ENCODE results near the gene NOL9.
"Not testable (repeated sequence)": the region's sequence is repeated elsewhere in the genome, so short reads cannot be mapped to it uniquely, and the experiment has no call there.

Gene NOL9

DNA sequence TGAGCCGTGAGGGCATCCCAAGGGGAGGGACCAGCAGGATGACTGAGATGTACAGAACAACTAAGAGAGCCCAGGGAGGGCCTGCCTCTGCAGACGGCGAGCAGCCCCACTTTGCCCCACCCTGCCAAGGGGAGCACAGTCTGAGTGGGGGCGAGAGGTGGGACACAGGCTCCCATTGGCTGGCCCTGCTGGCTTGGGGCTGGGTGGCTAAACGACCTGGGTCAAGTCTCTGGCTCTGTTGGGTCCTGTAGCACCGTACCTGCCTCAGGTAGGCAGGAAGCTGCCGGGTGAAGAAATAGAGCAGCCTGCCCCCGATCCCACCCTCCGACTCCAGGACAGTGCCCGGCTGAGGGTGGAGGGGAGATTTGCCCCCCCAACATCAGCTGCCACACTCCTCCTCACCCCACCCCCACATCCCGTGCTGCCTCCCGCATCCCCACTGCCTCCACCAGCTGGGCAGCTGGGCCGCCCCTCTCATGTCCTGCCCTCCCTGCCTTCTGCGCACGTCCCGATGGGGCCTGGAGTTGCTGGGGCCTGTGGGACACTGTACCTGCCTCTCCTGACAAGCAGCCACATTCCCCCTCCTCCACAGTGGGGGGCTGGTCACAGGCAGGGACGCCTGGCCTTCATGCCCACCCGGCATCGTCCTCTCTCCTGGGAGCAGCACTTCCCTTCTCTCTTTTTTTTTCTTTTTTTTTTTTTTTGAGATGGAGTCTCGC, 50.3 kb downstream of the NOL9 start:
- no peak for DNase-seq (ENCODE audit: low read depth in 2 of 2)

DNA sequence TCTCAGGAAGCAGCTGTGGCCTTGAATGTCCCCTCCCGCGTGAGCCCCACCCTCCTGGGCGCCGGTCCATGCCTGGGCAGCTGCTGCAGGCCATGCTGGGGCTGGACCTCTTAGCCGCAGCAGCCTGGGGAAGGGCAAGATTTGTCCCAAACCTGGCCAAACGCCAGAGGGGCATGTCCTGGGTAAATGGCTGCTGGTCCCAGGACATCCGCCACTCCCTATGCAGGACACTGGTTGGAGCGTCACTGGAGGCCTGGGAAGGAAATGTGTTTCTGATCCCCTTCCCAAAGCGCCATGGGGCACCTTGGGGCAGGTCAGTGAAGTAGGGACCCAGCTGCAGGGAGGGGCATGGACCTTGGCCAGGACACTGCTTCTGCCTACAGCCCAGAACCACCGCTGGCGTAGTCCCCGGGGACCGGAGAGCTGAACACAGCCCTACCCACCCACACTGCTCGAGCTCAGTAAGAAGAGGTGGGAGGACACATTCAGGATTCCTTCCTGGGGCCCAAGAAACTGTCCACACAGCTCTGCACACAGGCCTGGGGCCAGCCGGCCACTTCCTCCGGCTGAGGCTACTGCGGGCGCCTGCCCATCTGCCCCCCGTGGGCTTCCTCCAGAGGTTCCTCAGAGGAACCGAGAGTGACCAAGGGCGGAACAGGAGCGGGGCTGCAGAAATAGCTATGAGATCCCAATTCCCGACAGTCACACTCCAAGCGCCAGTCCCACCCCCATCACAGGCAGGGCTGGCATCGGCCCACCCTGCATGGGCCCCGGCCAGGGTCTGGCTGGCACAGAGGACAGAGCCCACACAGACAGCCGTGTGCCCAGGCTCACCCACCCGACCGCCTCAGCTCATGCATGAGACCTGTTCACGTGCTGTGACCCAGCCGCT, 52.1 kb downstream of the NOL9 start:
- no peak for DNase-seq (ENCODE audit: low read depth in 2 of 2)

DNA sequence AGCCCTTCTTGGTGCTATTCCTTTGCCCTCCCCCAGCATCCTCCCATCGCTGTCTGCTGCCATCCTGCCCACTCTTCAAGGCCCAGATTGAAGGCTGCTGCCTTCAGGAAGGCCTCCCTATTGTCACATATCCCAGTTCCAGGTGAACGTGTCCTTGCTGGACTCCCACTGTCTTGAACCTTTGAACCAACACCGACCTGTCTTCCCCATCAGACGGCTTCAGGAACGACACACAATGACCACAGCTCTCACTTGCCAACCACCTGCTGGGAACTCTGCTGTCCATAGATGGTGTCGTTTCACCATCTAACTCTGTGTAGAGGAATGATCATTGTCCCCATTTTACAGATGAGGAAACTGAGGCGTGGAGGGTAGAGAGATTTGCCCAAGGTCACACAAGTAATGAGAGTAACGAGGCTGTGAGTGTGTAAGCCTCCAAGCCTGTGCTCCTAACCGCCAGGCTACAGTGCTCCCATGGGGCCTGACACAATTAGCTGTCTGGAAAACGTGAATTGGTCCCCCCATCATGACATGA, 53.0 kb downstream of the NOL9 start:
- DNase-seq (ENCODE audit: low read depth in 2 of 2) = no peak

GRCh38 chr1:6500544-6501278, 53.6 kb downstream of the NOL9 start:
- no peak for DNase-seq (ENCODE audit: low read depth in 2 of 2)

- no peak for DNase-seq (ENCODE audit: low read depth in 2 of 2)
Observed at GRCh38 chr1:6499296-6499695, 55.0 kb downstream of the NOL9 start.

DNA sequence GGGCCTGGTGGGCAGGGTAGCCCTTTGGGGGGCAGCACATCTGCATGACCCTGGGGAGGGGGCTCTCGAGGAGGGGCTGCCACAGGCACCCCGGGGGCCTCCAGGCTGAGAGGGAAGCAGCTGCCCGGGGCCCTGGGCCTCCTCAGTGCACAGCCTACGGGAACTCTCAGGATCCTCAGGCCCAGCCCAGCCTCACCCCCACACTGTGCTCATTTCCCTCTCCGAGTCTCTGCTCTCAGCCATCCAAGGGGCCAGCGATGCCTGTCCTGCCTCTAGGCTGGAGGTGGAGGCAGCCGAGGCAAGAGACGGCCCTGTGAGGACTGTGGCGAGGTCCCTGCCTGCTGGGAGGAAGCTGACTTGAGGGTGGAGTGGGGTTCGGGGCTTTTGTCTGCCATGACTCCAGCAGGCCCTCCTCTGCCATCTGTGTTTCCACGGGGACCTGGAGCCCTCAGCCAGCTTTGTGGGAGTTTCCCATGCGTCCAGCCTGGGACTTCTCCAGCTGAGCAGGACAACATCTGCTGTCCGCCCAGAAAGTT, 55.7 kb downstream of the NOL9 start:
- no peak for DNase-seq (ENCODE audit: low read depth in 2 of 2)

DNA sequence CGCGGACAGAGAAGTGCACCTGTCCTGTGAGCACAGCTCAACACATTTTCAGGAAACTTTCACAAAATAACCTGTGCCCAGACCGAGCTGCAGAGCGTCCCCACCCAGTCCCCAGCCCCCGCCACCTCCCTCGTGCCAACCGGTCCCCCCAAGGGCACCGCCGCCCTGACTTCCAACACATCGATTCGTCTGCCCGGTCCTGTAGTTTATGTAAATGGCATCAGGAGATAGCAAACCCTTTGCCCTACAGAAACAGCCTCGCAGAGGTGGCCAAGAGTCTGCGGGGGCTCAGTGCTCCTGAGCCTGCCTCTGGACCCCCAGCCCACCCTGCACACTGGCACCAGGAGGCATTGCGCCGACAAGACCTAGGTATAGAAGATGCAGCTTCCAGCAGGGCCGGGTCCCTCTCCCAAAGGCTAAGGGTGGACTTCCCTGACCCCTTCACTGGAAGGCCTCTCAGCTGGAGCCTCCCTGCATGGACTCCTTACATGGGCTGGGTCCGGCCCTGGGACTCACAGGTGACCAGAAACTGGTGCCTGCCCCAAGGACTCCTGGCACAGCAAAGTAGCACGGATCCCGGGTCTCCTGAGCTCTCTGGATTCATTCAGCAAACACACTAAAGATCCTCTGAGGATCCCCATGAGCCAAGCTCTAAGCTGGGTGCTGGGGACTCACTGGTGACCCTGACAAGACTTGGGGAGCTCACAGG, 56.3 kb downstream of the NOL9 start:
- no peak for DNase-seq (ENCODE audit: low read depth in 2 of 2)

- DNase-seq (ENCODE audit: low read depth in 2 of 2) = peak in 1 of 2 donors; percentile 14
Observed at GRCh38 chr1:6497215-6497866, 57.0 kb downstream of the NOL9 start.

DNA sequence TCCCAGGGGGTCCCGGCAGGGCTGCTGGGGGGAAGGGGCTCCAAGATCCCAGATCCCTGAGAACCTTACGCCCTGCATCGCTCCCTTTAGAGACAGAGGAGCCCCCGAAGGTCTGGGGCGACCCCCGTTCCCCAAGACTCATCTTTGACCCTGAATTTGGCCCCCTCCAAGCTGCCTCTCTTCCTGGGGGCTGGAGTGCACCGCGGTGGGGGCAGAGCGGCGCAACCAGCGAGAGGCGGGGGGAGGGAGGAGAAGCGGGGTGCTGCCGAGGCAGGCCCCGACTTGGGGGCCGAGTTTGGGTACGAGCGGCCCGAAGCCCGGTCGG, 57.5 kb downstream of the NOL9 start:
- DNase-seq (ENCODE audit: low read depth in 2 of 2) = no peak

- no peak for DNase-seq (ENCODE audit: low read depth in 2 of 2)
Observed at GRCh38 chr1:6496365-6496721, 58.0 kb downstream of the NOL9 start.

DNA sequence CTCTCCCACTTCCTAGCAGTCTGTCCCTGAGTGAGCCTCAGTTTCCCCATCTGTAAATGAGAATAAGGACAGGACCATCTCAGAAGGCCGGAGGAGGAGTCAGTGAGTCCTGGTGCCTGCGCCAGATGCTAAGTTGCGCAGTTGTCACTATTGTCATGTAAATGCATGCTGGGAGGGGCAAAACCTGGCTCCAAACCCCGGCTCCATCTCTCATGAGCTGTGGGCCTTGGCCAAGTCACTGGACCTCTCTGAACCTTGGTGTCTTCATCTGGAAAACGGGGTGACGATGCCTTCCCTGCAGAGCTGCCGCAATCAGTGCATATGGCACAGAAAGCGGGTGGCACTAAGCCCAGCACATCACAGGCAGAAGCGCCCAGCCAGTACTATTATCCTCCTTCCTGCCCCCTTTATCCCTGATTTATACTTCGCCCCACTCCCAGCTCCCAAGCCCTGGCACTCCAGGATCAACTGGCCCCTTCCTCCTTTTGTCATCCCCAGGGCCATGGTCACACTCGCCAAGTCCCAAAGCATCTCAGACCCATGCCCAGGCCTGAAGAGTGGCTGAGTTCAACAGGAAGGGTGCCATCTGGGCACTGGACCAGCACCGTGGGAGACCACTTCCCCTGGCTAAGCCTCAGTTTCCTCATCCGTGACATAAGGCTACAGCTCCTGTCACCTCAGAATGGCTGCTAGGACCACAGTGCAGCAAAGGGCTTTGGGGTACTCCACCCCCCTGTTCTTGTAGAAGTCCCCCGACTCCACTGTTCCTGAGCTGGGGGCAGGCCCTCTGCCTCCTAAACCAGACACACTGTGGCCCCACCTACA, 58.6 kb downstream of the NOL9 start:
- no peak for DNase-seq (ENCODE audit: low read depth in 2 of 2)

GRCh38 chr1:6495041-6495441, 59.3 kb downstream of the NOL9 start:
- DNase-seq (ENCODE audit: low read depth in 2 of 2) = no peak

DNA sequence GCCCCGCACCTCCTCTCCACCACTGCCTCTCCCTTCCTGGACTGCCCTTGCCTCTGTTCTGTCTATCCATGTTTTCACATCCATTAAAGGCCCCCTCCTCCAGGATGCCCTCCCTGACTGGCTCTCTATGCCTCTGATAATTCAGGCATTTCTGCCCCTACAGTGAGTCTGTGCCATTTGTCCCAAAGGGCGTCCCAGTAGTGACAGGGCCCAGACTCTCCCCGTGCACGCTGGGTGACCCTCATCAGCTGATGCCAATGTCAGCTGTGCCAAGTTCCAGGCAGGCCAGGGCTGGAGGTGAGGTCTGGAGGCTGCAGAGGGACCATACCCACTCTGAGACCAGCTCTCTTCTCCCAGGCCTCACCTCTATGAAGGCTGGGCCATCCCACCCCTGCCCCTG, 59.7 kb downstream of the NOL9 start:
- no peak for DNase-seq (ENCODE audit: low read depth in 2 of 2)

GRCh38 chr1:6493834-6494223, 60.5 kb downstream of the NOL9 start:
- DNase-seq (ENCODE audit: low read depth in 2 of 2) = not testable (repeated sequence)

- DNase-seq (ENCODE audit: low read depth in 2 of 2) = no peak
Observed at GRCh38 chr1:6491966-6492365, 62.3 kb downstream of the NOL9 start.

GRCh38 chr1:6491480-6491962, 62.8 kb downstream of the NOL9 start, which contains the start of gene PLEKHG5:
PLEKHG5 (minus strand) TSS chr1:6491667; CDS start chr1:6477571, 14,096 bp downstream.
- DNase-seq (ENCODE audit: low read depth in 2 of 2) = no peak

DNA sequence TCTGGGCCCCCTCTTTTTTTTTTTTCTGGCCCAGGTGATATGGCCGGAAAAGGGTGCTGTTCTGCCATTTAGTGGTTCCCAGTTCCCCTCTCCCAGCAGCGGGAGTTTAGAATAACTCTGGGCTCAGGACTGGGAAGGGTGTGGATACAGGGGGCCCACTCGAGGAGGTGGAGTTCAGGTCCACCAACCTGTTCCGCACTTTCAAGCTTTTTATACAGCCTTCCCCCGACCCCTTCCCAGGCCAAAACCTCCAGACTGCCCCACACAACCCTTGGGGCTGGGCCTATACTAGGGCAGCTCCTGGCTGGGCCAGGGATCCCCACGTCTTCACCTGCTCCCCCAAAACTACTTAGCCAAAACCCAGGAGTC, 63.2 kb downstream of the NOL9 start:
- no peak for DNase-seq (ENCODE audit: low read depth in 2 of 2)

GRCh38 chr1:6490181-6491080, 63.9 kb downstream of the NOL9 start:
- DNase-seq (ENCODE audit: low read depth in 2 of 2) = peak in 1 of 2 donors; percentile 19

DNA sequence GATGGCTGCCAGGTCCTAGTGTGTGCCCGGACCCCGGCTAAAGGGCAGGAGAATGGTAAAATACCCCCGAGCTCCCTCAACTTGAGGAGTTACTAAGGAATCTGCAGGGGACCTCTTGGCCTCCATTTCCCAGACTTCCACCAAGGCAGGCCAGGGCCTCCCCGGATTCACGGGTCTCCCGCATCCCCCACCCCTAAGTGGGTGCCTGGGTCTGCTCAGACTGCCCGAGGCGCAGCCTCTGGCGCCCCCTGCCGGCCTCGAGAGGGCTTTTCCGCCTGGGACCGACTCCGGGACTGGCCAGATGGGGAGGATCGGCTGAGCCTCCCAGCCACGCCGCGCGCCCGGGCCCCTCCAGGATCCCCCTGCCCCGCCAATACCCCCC, 64.5 kb downstream of the NOL9 start:
- peak; percentile 40 to 55 for DNase-seq (ENCODE audit: low read depth in 2 of 2)

Measured in stimulated activated CD8-positive, alpha-beta memory T cell treated with anti-CD3 and anti-CD28 coated beads, Interleukin-7, amount 100 ng/mL, for 1 hour (primary cell).